Measurements from ENCODE around the gene SMARCA4. TPM values are rescaled to one million over a fixed set of nuclear protein-coding genes. Genes with fewer than 3 reads are reported as not detected.
A peak's percentile ranks its signal among the peaks of the same experiment; 100 is the strongest.
"Not testable (repeated sequence)": the region's sequence is repeated elsewhere in the genome, so short reads cannot be mapped to it uniquely, and the experiment has no call there.

Gene SMARCA4
- total RNA-seq, 1 donor from 2014 or later = 513 TPM

- H3K4me1 Mint-ChIP-seq (ENCODE audit: low read depth, unreplicated experiment) = peaks cover 8% of the 10 kb centered on the region
- no peak for DNase-seq
- H3K27ac Mint-ChIP-seq (ENCODE audit: unreplicated experiment) = no peak overlapping the region
- H3K36me3 Mint-ChIP-seq (ENCODE audit: unreplicated experiment) = no peaks in the 10 kb centered on the region
- TF ChIP-seq, protein P1, sequence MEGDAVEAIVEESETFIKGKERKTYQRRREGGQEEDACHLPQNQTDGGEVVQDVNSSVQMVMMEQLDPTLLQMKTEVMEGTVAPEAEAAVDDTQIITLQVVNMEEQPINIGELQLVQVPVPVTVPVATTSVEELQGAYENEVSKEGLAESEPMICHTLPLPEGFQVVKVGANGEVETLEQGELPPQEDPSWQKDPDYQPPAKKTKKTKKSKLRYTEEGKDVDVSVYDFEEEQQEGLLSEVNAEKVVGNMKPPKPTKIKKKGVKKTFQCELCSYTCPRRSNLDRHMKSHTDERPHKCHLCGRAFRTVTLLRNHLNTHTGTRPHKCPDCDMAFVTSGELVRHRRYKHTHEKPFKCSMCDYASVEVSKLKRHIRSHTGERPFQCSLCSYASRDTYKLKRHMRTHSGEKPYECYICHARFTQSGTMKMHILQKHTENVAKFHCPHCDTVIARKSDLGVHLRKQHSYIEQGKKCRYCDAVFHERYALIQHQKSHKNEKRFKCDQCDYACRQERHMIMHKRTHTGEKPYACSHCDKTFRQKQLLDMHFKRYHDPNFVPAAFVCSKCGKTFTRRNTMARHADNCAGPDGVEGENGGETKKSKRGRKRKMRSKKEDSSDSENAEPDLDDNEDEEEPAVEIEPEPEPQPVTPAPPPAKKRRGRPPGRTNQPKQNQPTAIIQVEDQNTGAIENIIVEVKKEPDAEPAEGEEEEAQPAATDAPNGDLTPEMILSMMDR (IDR thresholded peaks at IDR 0.05; ENCODE audit: partially characterized antibody, unreplicated experiment) = no peak
- no peaks in the 10 kb centered on the region for H3K9me3 Mint-ChIP-seq (ENCODE audit: unreplicated experiment)
- no peaks in the 10 kb centered on the region for H3K27me3 Mint-ChIP-seq (ENCODE audit: unreplicated experiment)
- H3K4me3 Mint-ChIP-seq (ENCODE audit: unreplicated experiment) = no peak overlapping the region
Measured at GRCh38 chr19:11098327-11098726, 137.5 kb downstream of the SMARCA4 start.

GRCh38 chr19:11098861-11099260 lies 138.0 kb downstream of the SMARCA4 start:
- no peak overlapping the region for H3K27ac Mint-ChIP-seq (ENCODE audit: unreplicated experiment)
- TF ChIP-seq, protein P1 (IDR thresholded peaks at IDR 0.05; ENCODE audit: partially characterized antibody, unreplicated experiment) = no peak

GRCh38 chr19:11100049-11100448 lies 139.2 kb downstream of the SMARCA4 start:
- Mint-ChIP-seq H3K27ac (ENCODE audit: unreplicated experiment) (no peak overlapping the region), H3K9me3 (ENCODE audit: unreplicated experiment) (no peaks in the 10 kb centered on the region), H3K36me3 (ENCODE audit: unreplicated experiment) (no peaks in the 10 kb centered on the region), H3K4me1 (ENCODE audit: low read depth, unreplicated experiment) (peaks cover 4% of the 10 kb centered on the region), H3K4me3 (ENCODE audit: unreplicated experiment) (no peak overlapping the region), H3K27me3 (ENCODE audit: unreplicated experiment) (peaks cover 6% of the 10 kb centered on the region)
- DNase-seq = no peak
- TF ChIP-seq, protein P1 (IDR thresholded peaks at IDR 0.05; ENCODE audit: partially characterized antibody, unreplicated experiment) = no peak

More at GRCh38 chr19:11098861-11099260, 138.0 kb downstream of the SMARCA4 start:
- H3K4me3 Mint-ChIP-seq (ENCODE audit: unreplicated experiment) = no peak overlapping the region
- no peaks in the 10 kb centered on the region for H3K36me3 Mint-ChIP-seq (ENCODE audit: unreplicated experiment)
- no peak for DNase-seq
- H3K9me3 Mint-ChIP-seq (ENCODE audit: unreplicated experiment) = no peaks in the 10 kb centered on the region
- H3K4me1 Mint-ChIP-seq (ENCODE audit: low read depth, unreplicated experiment) = peaks cover 4% of the 10 kb centered on the region
- peaks cover 4% of the 10 kb centered on the region for H3K27me3 Mint-ChIP-seq (ENCODE audit: unreplicated experiment)

DNA sequence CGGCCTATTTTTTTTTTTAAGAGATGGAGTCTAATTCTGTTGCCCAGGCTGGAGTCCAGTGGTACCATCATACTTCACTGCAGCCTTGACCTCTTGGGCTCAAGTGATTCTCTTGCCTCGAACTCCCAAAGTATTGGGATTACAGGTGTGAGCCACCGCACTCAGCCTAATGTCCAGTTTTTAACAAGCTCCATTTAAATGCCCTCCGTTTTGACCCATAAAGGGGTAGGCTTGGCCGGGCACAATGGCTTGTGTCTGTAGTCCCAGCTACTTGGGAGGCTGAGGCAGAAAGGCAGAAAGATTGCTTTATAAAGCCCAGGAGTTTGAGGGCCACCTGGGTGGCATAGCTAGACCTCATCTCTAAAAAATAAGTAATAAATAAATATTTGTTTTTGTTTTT lies 140.2 kb downstream of the SMARCA4 start:
- no peaks in the 10 kb centered on the region for H3K36me3 Mint-ChIP-seq (ENCODE audit: unreplicated experiment)
- TF ChIP-seq, protein P1 (IDR thresholded peaks at IDR 0.05; ENCODE audit: partially characterized antibody, unreplicated experiment) = no peak
- no peaks in the 10 kb centered on the region for H3K9me3 Mint-ChIP-seq (ENCODE audit: unreplicated experiment)
- H3K4me1 Mint-ChIP-seq (ENCODE audit: low read depth, unreplicated experiment) = peaks cover 2% of the 10 kb centered on the region
- H3K4me3 Mint-ChIP-seq (ENCODE audit: unreplicated experiment) = no peak overlapping the region
- no peak overlapping the region for H3K27ac Mint-ChIP-seq (ENCODE audit: unreplicated experiment)
- H3K27me3 Mint-ChIP-seq (ENCODE audit: unreplicated experiment) = peaks cover 6% of the 10 kb centered on the region
- no peak for DNase-seq

GRCh38 chr19:11102944-11103343 lies 142.1 kb downstream of the SMARCA4 start:
- Mint-ChIP-seq H3K4me3 (ENCODE audit: unreplicated experiment) (no peak overlapping the region), H3K36me3 (ENCODE audit: unreplicated experiment) (no peaks in the 10 kb centered on the region), H3K27ac (ENCODE audit: unreplicated experiment) (peak overlapping the region; percentile 12), H3K27me3 (ENCODE audit: unreplicated experiment) (peaks cover 6% of the 10 kb centered on the region), H3K9me3 (ENCODE audit: unreplicated experiment) (no peaks in the 10 kb centered on the region), H3K4me1 (ENCODE audit: low read depth, unreplicated experiment) (peaks cover 2% of the 10 kb centered on the region)
- no peak for DNase-seq
- TF ChIP-seq, protein P1 (IDR thresholded peaks at IDR 0.05; ENCODE audit: partially characterized antibody, unreplicated experiment) = no peak

- not testable (repeated sequence) for DNase-seq; H3K36me3 Mint-ChIP-seq (ENCODE audit: unreplicated experiment); H3K4me3 Mint-ChIP-seq (ENCODE audit: unreplicated experiment); H3K9me3 Mint-ChIP-seq (ENCODE audit: unreplicated experiment); H3K27me3 Mint-ChIP-seq (ENCODE audit: unreplicated experiment); H3K4me1 Mint-ChIP-seq (ENCODE audit: low read depth, unreplicated experiment)
- H3K27ac Mint-ChIP-seq (ENCODE audit: unreplicated experiment) = peak overlapping the region; percentile 80
Measured at GRCh38 chr19:11103667-11104066, 142.8 kb downstream of the SMARCA4 start.

Measured in glutamatergic neuron (in vitro differentiated cells).